ENCODE measurements around the gene KCNG2. TPM values are rescaled to one million over a fixed set of nuclear protein-coding genes. Genes with fewer than 3 reads are reported as not detected.
A peak's percentile ranks its signal among the peaks of the same experiment; 100 is the strongest.

KCNG2 gene
- total and polyA plus RNA-seq, 4 donors, result 0.03 to 0.23 (median 0.08) TPM; not detected in 1

DNA sequence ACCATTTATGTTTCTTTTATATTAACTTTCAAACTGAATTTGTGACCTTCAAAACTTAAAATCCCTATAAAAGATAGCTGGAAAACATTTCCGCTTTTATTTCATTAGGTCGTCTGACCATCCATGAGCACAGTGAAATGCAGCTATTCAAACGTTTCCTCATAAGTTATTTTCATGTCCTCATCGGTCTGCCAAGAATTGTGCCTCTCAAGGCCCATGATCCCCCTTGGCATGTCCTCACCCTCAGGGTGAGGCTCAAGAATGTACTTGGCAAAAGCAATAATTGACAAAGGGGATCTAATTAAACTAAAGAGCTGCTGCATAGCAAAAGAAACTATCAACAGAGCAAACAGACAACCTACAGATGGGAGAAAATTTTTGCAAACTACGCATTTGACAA lies 141.4 kb downstream of the KCNG2 start:
- Histone ChIP-seq H3K36me3 (ENCODE audit: control insufficient read depth in 4 of 4, insufficient read depth in 3 of 4, low read depth in 1 of 4, low read length in 3 of 4) (peaks cover 3 to 12% (median 11%) of the 10 kb centered on the region in 4 donors), H3K27me3 (ENCODE audit: control insufficient read depth in 4 of 4, insufficient read depth in 4 of 4, low read length in 3 of 4) (no peaks in the 10 kb centered on the region), H3K9ac (ENCODE audit: low read depth in 1 of 2, low read length in 2 of 2) (no peak overlapping the region), H3K4me1 (ENCODE audit: control insufficient read depth in 4 of 4, insufficient read depth in 4 of 4, low read length in 3 of 4) (peaks cover 49 to 97% (median 90%) of the 10 kb centered on the region in 4 donors), H3K27ac (ENCODE audit: low read depth in 1 of 2, low read length in 2 of 2) (no peak overlapping the region), H3K4me3 (ENCODE audit: low read depth in 1 of 3, low read length in 3 of 3) (no peak overlapping the region), H3K9me3 (ENCODE audit: control insufficient read depth in 4 of 4, low read length in 3 of 4) (no peaks in the 10 kb centered on the region)
- DNase-seq (ENCODE audit: low spot score), result peak; percentile 5
- TF ChIP-seq FOXA2 (IDR thresholded peaks at IDR 0.05) (no peak), TAF1 (conservative IDR thresholded peaks at IDR 0.05) (no peak), NR2F2 (IDR thresholded peaks at IDR 0.05) (no peak), FOXA1 (IDR thresholded peaks at IDR 0.05) (no peak), GABPA (IDR thresholded peaks at IDR 0.05 in 1 of 2, conservative IDR thresholded peaks at IDR 0.05 in 1 of 2) (no peak), RAD21 (IDR thresholded peaks at IDR 0.05) (no peak)
- TF ChIP-seq, protein P1, sequence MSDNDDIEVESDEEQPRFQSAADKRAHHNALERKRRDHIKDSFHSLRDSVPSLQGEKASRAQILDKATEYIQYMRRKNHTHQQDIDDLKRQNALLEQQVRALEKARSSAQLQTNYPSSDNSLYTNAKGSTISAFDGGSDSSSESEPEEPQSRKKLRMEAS (IDR thresholded peaks at IDR 0.05), result no peak
- TF ChIP-seq, protein P2, sequence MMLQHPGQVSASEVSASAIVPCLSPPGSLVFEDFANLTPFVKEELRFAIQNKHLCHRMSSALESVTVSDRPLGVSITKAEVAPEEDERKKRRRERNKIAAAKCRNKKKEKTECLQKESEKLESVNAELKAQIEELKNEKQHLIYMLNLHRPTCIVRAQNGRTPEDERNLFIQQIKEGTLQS (IDR thresholded peaks at IDR 0.05), result no peak
- TF ChIP-seq, protein P3, sequence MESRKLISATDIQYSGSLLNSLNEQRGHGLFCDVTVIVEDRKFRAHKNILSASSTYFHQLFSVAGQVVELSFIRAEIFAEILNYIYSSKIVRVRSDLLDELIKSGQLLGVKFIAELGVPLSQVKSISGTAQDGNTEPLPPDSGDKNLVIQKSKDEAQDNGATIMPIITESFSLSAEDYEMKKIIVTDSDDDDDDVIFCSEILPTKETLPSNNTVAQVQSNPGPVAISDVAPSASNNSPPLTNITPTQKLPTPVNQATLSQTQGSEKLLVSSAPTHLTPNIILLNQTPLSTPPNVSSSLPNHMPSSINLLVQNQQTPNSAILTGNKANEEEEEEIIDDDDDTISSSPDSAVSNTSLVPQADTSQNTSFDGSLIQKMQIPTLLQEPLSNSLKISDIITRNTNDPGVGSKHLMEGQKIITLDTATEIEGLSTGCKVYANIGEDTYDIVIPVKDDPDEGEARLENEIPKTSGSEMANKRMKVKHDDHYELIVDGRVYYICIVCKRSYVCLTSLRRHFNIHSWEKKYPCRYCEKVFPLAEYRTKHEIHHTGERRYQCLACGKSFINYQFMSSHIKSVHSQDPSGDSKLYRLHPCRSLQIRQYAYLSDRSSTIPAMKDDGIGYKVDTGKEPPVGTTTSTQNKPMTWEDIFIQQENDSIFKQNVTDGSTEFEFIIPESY (IDR thresholded peaks at IDR 0.05), result no peak
- WGBS, result 70% methylated on average over 5 of the region's 5 CpGs

DNA sequence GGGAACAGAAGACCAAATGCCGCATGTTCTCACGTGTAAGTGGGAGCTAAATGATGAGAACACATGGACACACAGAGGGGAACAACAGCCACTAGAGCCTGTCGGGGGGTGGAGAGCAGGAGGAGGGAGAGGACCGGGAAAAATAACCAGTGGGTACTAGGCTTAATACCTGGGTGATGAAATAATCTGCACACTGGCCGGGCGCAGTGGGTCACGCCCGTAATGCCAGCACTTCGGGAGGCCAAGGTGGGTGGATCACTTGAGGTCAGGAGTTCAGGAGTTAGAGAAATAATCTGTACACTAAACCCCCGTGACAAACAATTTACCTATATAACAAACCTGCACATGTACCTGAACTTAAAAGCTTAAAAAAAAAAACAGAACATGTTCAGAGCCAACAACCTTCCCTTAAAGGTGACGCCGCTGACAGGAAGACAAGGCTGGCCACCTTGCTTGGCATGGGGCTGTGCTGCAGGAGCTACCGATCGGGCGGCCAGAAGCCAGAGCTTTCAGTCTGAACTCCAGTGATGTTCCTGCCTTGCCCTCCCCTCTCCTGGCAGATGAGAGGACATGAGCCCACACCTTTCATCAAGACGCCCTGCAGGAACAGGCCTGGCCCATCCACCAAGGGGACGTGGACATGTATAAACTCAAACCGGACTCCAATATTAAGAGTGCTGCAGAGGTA lies 142.5 kb downstream of the KCNG2 start:
- no peaks in the 10 kb centered on the region for H3K27me3 ChIP-seq (ENCODE audit: control insufficient read depth in 4 of 4, insufficient read depth in 4 of 4, low read length in 3 of 4)
- TF ChIP-seq NR2F2 (IDR thresholded peaks at IDR 0.05) (peak; percentile 33), HNF4G (IDR thresholded peaks at IDR 0.05) (no peak), FOXA1 (IDR thresholded peaks at IDR 0.05) (no peak), YY1 (IDR thresholded peaks at IDR 0.05) (peak; percentile 45), RXRA (IDR thresholded peaks at IDR 0.05) (peak; percentile 90 to 95), EGR1 (IDR thresholded peaks at IDR 0.05; ENCODE audit: low read depth in 2 of 2) (peak in 1 of 2 donors; percentile 16), FOXA2 (IDR thresholded peaks at IDR 0.05) (no peak), TAF1 (conservative IDR thresholded peaks at IDR 0.05) (no peak), HNF4A (conservative IDR thresholded peaks at IDR 0.05) (peak; percentile 58 to 80), JUND (IDR thresholded peaks at IDR 0.05) (peak; percentile 33 to 67), SP1 (IDR thresholded peaks at IDR 0.05) (peak; percentile 56), RAD21 (IDR thresholded peaks at IDR 0.05) (peak in 1 of 2 donors; percentile 4), GABPA (IDR thresholded peaks at IDR 0.05 in 1 of 2, conservative IDR thresholded peaks at IDR 0.05 in 1 of 2) (no peak)
- TF ChIP-seq, protein P4, sequence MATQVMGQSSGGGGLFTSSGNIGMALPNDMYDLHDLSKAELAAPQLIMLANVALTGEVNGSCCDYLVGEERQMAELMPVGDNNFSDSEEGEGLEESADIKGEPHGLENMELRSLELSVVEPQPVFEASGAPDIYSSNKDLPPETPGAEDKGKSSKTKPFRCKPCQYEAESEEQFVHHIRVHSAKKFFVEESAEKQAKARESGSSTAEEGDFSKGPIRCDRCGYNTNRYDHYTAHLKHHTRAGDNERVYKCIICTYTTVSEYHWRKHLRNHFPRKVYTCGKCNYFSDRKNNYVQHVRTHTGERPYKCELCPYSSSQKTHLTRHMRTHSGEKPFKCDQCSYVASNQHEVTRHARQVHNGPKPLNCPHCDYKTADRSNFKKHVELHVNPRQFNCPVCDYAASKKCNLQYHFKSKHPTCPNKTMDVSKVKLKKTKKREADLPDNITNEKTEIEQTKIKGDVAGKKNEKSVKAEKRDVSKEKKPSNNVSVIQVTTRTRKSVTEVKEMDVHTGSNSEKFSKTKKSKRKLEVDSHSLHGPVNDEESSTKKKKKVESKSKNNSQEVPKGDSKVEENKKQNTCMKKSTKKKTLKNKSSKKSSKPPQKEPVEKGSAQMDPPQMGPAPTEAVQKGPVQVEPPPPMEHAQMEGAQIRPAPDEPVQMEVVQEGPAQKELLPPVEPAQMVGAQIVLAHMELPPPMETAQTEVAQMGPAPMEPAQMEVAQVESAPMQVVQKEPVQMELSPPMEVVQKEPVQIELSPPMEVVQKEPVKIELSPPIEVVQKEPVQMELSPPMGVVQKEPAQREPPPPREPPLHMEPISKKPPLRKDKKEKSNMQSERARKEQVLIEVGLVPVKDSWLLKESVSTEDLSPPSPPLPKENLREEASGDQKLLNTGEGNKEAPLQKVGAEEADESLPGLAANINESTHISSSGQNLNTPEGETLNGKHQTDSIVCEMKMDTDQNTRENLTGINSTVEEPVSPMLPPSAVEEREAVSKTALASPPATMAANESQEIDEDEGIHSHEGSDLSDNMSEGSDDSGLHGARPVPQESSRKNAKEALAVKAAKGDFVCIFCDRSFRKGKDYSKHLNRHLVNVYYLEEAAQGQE (IDR thresholded peaks at IDR 0.05), result peak; percentile 27
- TF ChIP-seq, protein P2 (IDR thresholded peaks at IDR 0.05), result peak; percentile 62
- TF ChIP-seq, protein P5, sequence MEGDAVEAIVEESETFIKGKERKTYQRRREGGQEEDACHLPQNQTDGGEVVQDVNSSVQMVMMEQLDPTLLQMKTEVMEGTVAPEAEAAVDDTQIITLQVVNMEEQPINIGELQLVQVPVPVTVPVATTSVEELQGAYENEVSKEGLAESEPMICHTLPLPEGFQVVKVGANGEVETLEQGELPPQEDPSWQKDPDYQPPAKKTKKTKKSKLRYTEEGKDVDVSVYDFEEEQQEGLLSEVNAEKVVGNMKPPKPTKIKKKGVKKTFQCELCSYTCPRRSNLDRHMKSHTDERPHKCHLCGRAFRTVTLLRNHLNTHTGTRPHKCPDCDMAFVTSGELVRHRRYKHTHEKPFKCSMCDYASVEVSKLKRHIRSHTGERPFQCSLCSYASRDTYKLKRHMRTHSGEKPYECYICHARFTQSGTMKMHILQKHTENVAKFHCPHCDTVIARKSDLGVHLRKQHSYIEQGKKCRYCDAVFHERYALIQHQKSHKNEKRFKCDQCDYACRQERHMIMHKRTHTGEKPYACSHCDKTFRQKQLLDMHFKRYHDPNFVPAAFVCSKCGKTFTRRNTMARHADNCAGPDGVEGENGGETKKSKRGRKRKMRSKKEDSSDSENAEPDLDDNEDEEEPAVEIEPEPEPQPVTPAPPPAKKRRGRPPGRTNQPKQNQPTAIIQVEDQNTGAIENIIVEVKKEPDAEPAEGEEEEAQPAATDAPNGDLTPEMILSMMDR (IDR thresholded peaks at IDR 0.05; ENCODE audit: low read depth, low read length, missing input control), result no peak
- TF ChIP-seq, protein P1 (IDR thresholded peaks at IDR 0.05), result peak; percentile 54
- TF ChIP-seq, protein P3 (IDR thresholded peaks at IDR 0.05), result no peak
- peak overlapping the region; percentile 47 to 51 for H3K27ac ChIP-seq (ENCODE audit: low read depth in 1 of 2, low read length in 2 of 2)
- H3K9me3 ChIP-seq (ENCODE audit: control insufficient read depth in 4 of 4, low read length in 3 of 4), result no peaks in the 10 kb centered on the region
- H3K9ac ChIP-seq (ENCODE audit: low read depth in 1 of 2, low read length in 2 of 2), result no peak overlapping the region
- WGBS, result 37% methylated on average over 18 of the region's 18 CpGs
- peaks cover 55 to 97% (median 93%) of the 10 kb centered on the region in 4 donors for H3K4me1 ChIP-seq (ENCODE audit: control insufficient read depth in 4 of 4, insufficient read depth in 4 of 4, low read length in 3 of 4)
- no peak overlapping the region for H3K4me3 ChIP-seq (ENCODE audit: low read depth in 1 of 3, low read length in 3 of 3)
- H3K36me3 ChIP-seq (ENCODE audit: control insufficient read depth in 4 of 4, insufficient read depth in 3 of 4, low read depth in 1 of 4, low read length in 3 of 4), result peaks cover 3 to 12% (median 11%) of the 10 kb centered on the region in 4 donors
- DNase-seq (ENCODE audit: low spot score), result peak; percentile 14

Measured in liver (tissue), 9 donors.